Prostate gland (tissue), 2 donors: Measurements from ENCODE around the gene AFF3.

Experiments
- POLR2AphosphoS5 ChIP-seq: sonication (generic); formaldehyde crosslinking; IDR thresholded peaks from one replicate; pipeline ENCODE4 v1.6.1; 2017; ENCODE audit warnings: antibody characterized with exemption
- TF ChIP-seq, protein P1 (sequence below), 4 experiments: fragments of 200-600 bp in 2 of 4; fragments of 450-650 bp in 2 of 4; sonication (generic) in 2 of 4; IDR thresholded peaks; 1 replicate in 3 of 4; 2 replicates in 1 of 4; pipeline ENCODE4 v1.5.1; 2016 to 2019; ENCODE audit warnings: antibody characterized with exemption in 4 of 4, mild to moderate bottlenecking in 2 of 4, moderate library complexity in 2 of 4

DNA sequence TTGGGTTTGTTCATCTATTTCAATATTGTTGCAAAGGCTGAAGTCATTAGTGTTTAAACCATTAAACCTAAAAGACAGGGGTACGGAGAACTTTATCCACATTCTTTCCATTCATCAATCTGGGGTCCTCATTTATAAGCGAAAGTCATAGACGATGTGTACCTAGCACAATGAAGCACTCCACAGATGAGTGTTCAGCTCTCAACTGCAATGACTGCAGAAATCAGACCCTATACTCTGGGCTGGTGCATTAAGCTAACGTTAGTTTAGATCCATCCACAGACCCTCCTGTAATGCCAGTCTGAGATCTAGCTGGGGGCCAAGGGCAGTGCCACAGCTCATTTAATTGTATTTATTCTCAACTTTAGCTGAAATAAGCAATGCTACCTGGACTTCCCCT lies 155.2 kb downstream of the AFF3 start:
- TF ChIP-seq POLR2AphosphoS5: no peak
- TF ChIP-seq, protein P1, sequence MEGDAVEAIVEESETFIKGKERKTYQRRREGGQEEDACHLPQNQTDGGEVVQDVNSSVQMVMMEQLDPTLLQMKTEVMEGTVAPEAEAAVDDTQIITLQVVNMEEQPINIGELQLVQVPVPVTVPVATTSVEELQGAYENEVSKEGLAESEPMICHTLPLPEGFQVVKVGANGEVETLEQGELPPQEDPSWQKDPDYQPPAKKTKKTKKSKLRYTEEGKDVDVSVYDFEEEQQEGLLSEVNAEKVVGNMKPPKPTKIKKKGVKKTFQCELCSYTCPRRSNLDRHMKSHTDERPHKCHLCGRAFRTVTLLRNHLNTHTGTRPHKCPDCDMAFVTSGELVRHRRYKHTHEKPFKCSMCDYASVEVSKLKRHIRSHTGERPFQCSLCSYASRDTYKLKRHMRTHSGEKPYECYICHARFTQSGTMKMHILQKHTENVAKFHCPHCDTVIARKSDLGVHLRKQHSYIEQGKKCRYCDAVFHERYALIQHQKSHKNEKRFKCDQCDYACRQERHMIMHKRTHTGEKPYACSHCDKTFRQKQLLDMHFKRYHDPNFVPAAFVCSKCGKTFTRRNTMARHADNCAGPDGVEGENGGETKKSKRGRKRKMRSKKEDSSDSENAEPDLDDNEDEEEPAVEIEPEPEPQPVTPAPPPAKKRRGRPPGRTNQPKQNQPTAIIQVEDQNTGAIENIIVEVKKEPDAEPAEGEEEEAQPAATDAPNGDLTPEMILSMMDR (IDR thresholded peaks at IDR 0.05): no peak
